ENCODE measurements around the gene MYEOV.

The MYEOV gene

DNA sequence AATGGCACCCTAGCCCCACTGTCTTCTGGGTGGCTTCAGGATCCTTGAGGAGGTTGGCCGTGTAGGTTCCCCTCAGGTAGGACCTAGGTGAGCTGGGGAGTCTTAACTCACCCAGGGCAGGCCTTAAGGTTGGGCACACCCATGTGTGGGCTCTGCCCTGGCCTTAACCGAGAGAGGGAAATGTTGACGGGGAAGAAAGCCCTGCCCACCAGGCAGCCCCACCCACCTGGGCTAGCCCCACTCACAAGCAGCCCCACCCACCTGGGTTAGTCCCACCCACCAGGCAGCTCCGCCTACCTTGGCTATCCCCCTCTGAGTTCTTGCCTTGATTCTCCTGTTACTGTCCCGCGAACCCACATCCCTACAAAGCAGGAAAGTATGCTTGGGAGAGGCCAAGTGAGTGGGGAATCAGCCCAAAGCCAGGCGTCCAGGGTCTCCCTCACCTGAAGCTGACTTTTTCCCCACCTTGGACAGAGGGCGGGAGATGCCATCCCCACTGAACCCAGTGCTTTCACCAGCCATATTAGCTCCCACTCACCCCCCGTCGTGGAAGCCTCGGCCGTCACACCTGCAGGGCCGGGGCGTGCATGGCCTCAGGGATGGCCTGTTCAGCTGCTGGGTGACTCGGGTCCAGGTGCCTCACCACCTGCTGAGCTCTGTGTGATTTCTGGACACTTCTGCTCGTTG is at the start of gene MYEOV:
MYEOV (plus strand) TSS at position 337 of the 687 bp plus-strand sequence. CDS start 1,200 bp downstream, outside the sequence.
- no peaks in the 10 kb centered on the region for H3K27me3 ChIP-seq (ENCODE audit: insufficient read depth, insufficient read length)
- H3K36me3 ChIP-seq (ENCODE audit: insufficient read depth, insufficient read length, low read length), result no peaks in the 10 kb centered on the region
- no peaks in the 10 kb centered on the region for H3K9me3 ChIP-seq (ENCODE audit: insufficient read depth, low read length)
- TF ChIP-seq ZNF274 (IDR thresholded peaks at IDR 0.05; ENCODE audit: low read depth, low read length) (no peak), SUZ12 (IDR thresholded peaks at IDR 0.05; ENCODE audit: extremely low read depth, insufficient read depth, insufficient read length) (no peak), YY1 (IDR thresholded peaks at IDR 0.05; ENCODE audit: insufficient read depth, insufficient read length) (no peak)
- H3K4me3 ChIP-seq (ENCODE audit: insufficient read length, low read depth), result no peak within 1 kb of the TSS
- H3K4me1 ChIP-seq (ENCODE audit: insufficient read depth, insufficient read length), result peaks cover 14% of the 10 kb centered on the region
- DNase-seq (ENCODE audit: low read depth, low spot score), result peak; percentile 39
- no peak within 1 kb of the TSS for H3K9ac ChIP-seq (ENCODE audit: insufficient read length, low read depth)

GRCh38 chr11:69244266-69244665 is 49.7 kb upstream of the MYEOV start:
- peaks cover 1% of the 10 kb centered on the region for H3K4me1 ChIP-seq (ENCODE audit: insufficient read depth, insufficient read length)
- no peak for TF ChIP-seq SUZ12 (IDR thresholded peaks at IDR 0.05; ENCODE audit: extremely low read depth, insufficient read depth, insufficient read length)
- no peak for TF ChIP-seq YY1 (IDR thresholded peaks at IDR 0.05; ENCODE audit: insufficient read depth, insufficient read length)
- no peak for TF ChIP-seq ZNF274 (IDR thresholded peaks at IDR 0.05; ENCODE audit: low read depth, low read length)
- no peak overlapping the region for H3K9ac ChIP-seq (ENCODE audit: insufficient read length, low read depth)
- H3K4me3 ChIP-seq (ENCODE audit: insufficient read length, low read depth), result no peak overlapping the region
- peaks cover 5% of the 10 kb centered on the region; the same call in 1 of the 2 replicates for H3K9me3 ChIP-seq (ENCODE audit: insufficient read depth, low read length)
- peaks cover 9% of the 10 kb centered on the region for H3K27me3 ChIP-seq (ENCODE audit: insufficient read depth, insufficient read length)
- no peak for DNase-seq (ENCODE audit: low read depth, low spot score)
- H3K36me3 ChIP-seq (ENCODE audit: insufficient read depth, insufficient read length, low read length), result no peaks in the 10 kb centered on the region

GRCh38 chr11:69245041-69245440 is 48.9 kb upstream of the MYEOV start:
- no peak for DNase-seq (ENCODE audit: low read depth, low spot score)
- Histone ChIP-seq H3K36me3 (ENCODE audit: insufficient read depth, insufficient read length, low read length) (no peaks in the 10 kb centered on the region), H3K27me3 (ENCODE audit: insufficient read depth, insufficient read length) (peaks cover 16% of the 10 kb centered on the region), H3K4me1 (ENCODE audit: insufficient read depth, insufficient read length) (peaks cover 8% of the 10 kb centered on the region), H3K9ac (ENCODE audit: insufficient read length, low read depth) (no peak overlapping the region), H3K4me3 (ENCODE audit: insufficient read length, low read depth) (no peak overlapping the region), H3K9me3 (ENCODE audit: insufficient read depth, low read length) (peaks cover 5% of the 10 kb centered on the region; the same call in 1 of the 2 replicates)
- TF ChIP-seq YY1 (IDR thresholded peaks at IDR 0.05; ENCODE audit: insufficient read depth, insufficient read length) (no peak), ZNF274 (IDR thresholded peaks at IDR 0.05; ENCODE audit: low read depth, low read length) (no peak), SUZ12 (IDR thresholded peaks at IDR 0.05; ENCODE audit: extremely low read depth, insufficient read depth, insufficient read length) (no peak)

GRCh38 chr11:69245491-69246345 is 48.2 kb upstream of the MYEOV start:
- no peaks in the 10 kb centered on the region for H3K36me3 ChIP-seq (ENCODE audit: insufficient read depth, insufficient read length, low read length)
- peaks cover 22% of the 10 kb centered on the region for H3K27me3 ChIP-seq (ENCODE audit: insufficient read depth, insufficient read length)
- peaks cover 5% of the 10 kb centered on the region; the same call in 1 of the 2 replicates for H3K9me3 ChIP-seq (ENCODE audit: insufficient read depth, low read length)
- TF ChIP-seq ZNF274 (IDR thresholded peaks at IDR 0.05; ENCODE audit: low read depth, low read length) (no peak), YY1 (IDR thresholded peaks at IDR 0.05; ENCODE audit: insufficient read depth, insufficient read length) (no peak), SUZ12 (IDR thresholded peaks at IDR 0.05; ENCODE audit: extremely low read depth, insufficient read depth, insufficient read length) (no peak)
- H3K9ac ChIP-seq (ENCODE audit: insufficient read length, low read depth), result no peak overlapping the region
- DNase-seq (ENCODE audit: low read depth, low spot score), result no peak
- no peak overlapping the region for H3K4me3 ChIP-seq (ENCODE audit: insufficient read length, low read depth)
- peaks cover 11% of the 10 kb centered on the region for H3K4me1 ChIP-seq (ENCODE audit: insufficient read depth, insufficient read length)

GRCh38 chr11:69249311-69250185 is 44.4 kb upstream of the MYEOV start:
- TF ChIP-seq YY1 (IDR thresholded peaks at IDR 0.05; ENCODE audit: insufficient read depth, insufficient read length) (no peak), ZNF274 (IDR thresholded peaks at IDR 0.05; ENCODE audit: low read depth, low read length) (no peak), SUZ12 (IDR thresholded peaks at IDR 0.05; ENCODE audit: extremely low read depth, insufficient read depth, insufficient read length) (no peak)
- H3K36me3 ChIP-seq (ENCODE audit: insufficient read depth, insufficient read length, low read length), result no peaks in the 10 kb centered on the region
- H3K9me3 ChIP-seq (ENCODE audit: insufficient read depth, low read length), result peaks cover 18% of the 10 kb centered on the region
- no peak overlapping the region for H3K4me3 ChIP-seq (ENCODE audit: insufficient read length, low read depth)
- H3K27me3 ChIP-seq (ENCODE audit: insufficient read depth, insufficient read length), result peaks cover 25% of the 10 kb centered on the region
- peak; percentile 59 for DNase-seq (ENCODE audit: low read depth, low spot score)
- H3K4me1 ChIP-seq (ENCODE audit: insufficient read depth, insufficient read length), result peaks cover 11% of the 10 kb centered on the region
- peak overlapping the region; percentile 51 for H3K9ac ChIP-seq (ENCODE audit: insufficient read length, low read depth)

DNA sequence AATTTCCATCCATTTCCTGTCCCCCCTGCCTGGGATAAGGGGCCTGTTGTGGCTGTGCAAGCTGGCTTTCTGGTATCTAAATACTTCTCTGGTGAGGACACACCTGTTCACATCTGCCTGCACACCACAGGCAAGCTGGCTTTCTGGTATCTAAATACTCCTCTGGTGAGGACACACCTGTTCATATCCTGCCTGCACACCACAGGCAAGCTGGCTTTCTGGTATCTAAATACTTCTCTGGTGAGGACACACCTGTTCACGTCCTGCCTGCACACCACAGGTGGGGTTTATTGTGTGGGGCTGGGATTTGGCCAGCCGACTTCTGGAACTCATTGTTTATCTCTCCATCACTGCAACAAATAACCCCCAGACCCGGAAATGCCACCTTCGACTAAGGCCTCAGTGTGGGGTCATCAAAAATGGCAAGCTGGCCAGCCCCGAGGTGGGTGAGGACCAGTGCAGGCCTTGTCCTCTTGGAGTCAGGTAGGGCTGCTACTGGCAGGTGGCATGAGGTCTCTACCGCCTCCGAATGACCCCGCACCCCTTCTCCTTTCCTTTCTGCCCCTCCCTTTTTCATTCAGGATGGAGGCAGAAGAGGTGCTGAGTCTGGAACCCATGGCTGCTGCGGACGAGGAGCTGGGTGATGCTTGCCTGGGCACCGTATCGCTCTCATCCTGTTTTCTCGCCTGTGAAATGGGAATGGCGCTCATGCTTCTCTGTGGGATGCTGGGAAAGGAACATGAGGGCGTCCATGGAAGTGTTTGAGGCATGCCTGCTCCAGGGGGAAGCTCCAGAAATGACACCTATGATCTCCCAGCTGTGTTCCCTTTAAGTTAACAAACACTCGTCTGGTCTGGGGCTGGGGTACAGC is 43.5 kb upstream of the MYEOV start:
- no peak overlapping the region for H3K4me3 ChIP-seq (ENCODE audit: insufficient read length, low read depth)
- peaks cover 11% of the 10 kb centered on the region for H3K4me1 ChIP-seq (ENCODE audit: insufficient read depth, insufficient read length)
- no peaks in the 10 kb centered on the region for H3K36me3 ChIP-seq (ENCODE audit: insufficient read depth, insufficient read length, low read length)
- DNase-seq (ENCODE audit: low read depth, low spot score), result no peak
- H3K9me3 ChIP-seq (ENCODE audit: insufficient read depth, low read length), result peaks cover 24% of the 10 kb centered on the region
- peaks cover 25% of the 10 kb centered on the region for H3K27me3 ChIP-seq (ENCODE audit: insufficient read depth, insufficient read length)
- no peak overlapping the region for H3K9ac ChIP-seq (ENCODE audit: insufficient read length, low read depth)
- no peak for TF ChIP-seq YY1 (IDR thresholded peaks at IDR 0.05; ENCODE audit: insufficient read depth, insufficient read length)
- no peak for TF ChIP-seq ZNF274 (IDR thresholded peaks at IDR 0.05; ENCODE audit: low read depth, low read length)
- TF ChIP-seq SUZ12 (IDR thresholded peaks at IDR 0.05; ENCODE audit: extremely low read depth, insufficient read depth, insufficient read length), result no peak
